Loucy (cell line): ENCODE measurements around the gene RCAN3.

ENCODE experiments used
- H2AFZ ChIP-seq: fragments of 200-600 bp; sonication (generic); 2 replicates; pipeline ENCODE4 v1.6.0; 2016; ENCODE audit warnings: antibody characterized with exemption, mild to moderate bottlenecking, low read length, moderate library complexity
- H3F3A ChIP-seq: fragments of 200-600 bp; 2 replicates; pipeline ENCODE4 v1.6.0; 2016; ENCODE audit warnings: antibody characterized with exemption, low read depth, mild to moderate bottlenecking
- H3K27me3 ChIP-seq: fragments of 200-600 bp; sonication (generic); 2 replicates; pipeline ENCODE4 v1.6.1; 2014; ENCODE audit warnings: low read length, mild to moderate bottlenecking; ENCODE audit not compliant: insufficient read depth, poor library complexity, severe bottlenecking
- H3K36me3 ChIP-seq: fragments of 200-600 bp; sonication (generic); 2 replicates; pipeline ENCODE4 v1.6.1; 2016; ENCODE audit warnings: low read length; ENCODE audit not compliant: insufficient read depth
- H3K4me1 ChIP-seq: fragments of 200-600 bp; sonication (generic); 2 replicates; pipeline ENCODE4 v1.5.1; 2014; ENCODE audit warnings: low read length, mild to moderate bottlenecking; ENCODE audit not compliant: insufficient read depth, poor library complexity, severe bottlenecking
- H3K4me2 ChIP-seq: fragments of 200-600 bp; sonication (generic); 2 replicates; pipeline ENCODE4 v1.6.0; 2014; ENCODE audit warnings: antibody characterized with exemption, low read length, low read depth, mild to moderate bottlenecking; ENCODE audit not compliant: poor library complexity, severe bottlenecking
- H3K4me3 ChIP-seq: fragments of 200-600 bp; sonication (generic); 2 replicates; pipeline ENCODE4 v1.5.1; 2014; ENCODE audit warnings: low read length, mild to moderate bottlenecking, mixed read lengths; ENCODE audit not compliant: poor library complexity, severe bottlenecking
- H3K79me2 ChIP-seq: fragments of 200-600 bp; sonication (generic); 2 replicates; pipeline ENCODE4 v1.6.1; 2014; ENCODE audit warnings: low read length; ENCODE audit not compliant: insufficient read depth
- H3K9ac ChIP-seq: fragments of 200-600 bp; sonication (generic); 2 replicates; pipeline ENCODE4 v1.6.0; 2014; ENCODE audit warnings: mild to moderate bottlenecking, low read depth, low read length, moderate library complexity; ENCODE audit not compliant: poor library complexity, severe bottlenecking
- H3K9me2 ChIP-seq: fragments of 200-600 bp; sonication (generic); replicated peaks from 2 replicates; pipeline ENCODE4 v1.6.1; 2016; ENCODE audit warnings: low read depth, low read length, mixed read lengths
- H3K9me3 ChIP-seq: fragments of 200-600 bp; sonication (generic); 2 replicates; pipeline ENCODE4 v1.6.1; 2014; ENCODE audit warnings: mild to moderate bottlenecking, antibody characterized with exemption, low read length, low read depth; ENCODE audit not compliant: insufficient read depth
- H4K20me1 ChIP-seq: fragments of 200-600 bp; sonication (generic); 2 replicates; pipeline ENCODE4 v1.6.0; 2014; ENCODE audit warnings: antibody characterized with exemption, low read length, mild to moderate bottlenecking; ENCODE audit not compliant: insufficient read depth, poor library complexity, severe bottlenecking
- CTCF ChIP-seq: fragments of 200-600 bp; sonication (generic); conservative IDR thresholded peaks from 2 replicates; pipeline ENCODE4 v1.5.1; 2014; ENCODE audit warnings: mild to moderate bottlenecking, antibody characterized with exemption, low read length
- EZH2phosphoT487 ChIP-seq: fragments of 200-600 bp; IDR thresholded peaks from 2 replicates; pipeline ENCODE4 v1.6.1; 2018; ENCODE audit warnings: antibody characterized with exemption, mild to moderate bottlenecking, moderate library complexity, borderline replicate concordance

The RCAN3 gene

GRCh38 chr1:24463776-24464735 lies 38.6 kb upstream of the RCAN3 start:
- no peaks in the 10 kb centered on the region for H3K27me3 ChIP-seq
- no peak for TF ChIP-seq EZH2phosphoT487
- TF ChIP-seq CTCF: no peak
- no peaks in the 10 kb centered on the region for H3F3A ChIP-seq
- no peaks in the 10 kb centered on the region for H4K20me1 ChIP-seq
- H3K4me3 ChIP-seq: no peak overlapping the region
- no peaks in the 10 kb centered on the region for H3K79me2 ChIP-seq
- no peak overlapping the region for H2AFZ ChIP-seq
- H3K4me2 ChIP-seq: no peak overlapping the region
- no peaks in the 10 kb centered on the region for H3K9me2 ChIP-seq
- H3K9me3 ChIP-seq: no peaks in the 10 kb centered on the region
- peaks cover 28% of the 10 kb centered on the region; the same call in 1 of the 2 replicates for H3K36me3 ChIP-seq
- no peaks in the 10 kb centered on the region for H3K4me1 ChIP-seq
- H3K9ac ChIP-seq: no peak overlapping the region

- Histone ChIP-seq H3F3A (no peaks in the 10 kb centered on the region), H3K4me3 (no peak overlapping the region), H2AFZ (no peak overlapping the region), H3K27me3 (no peaks in the 10 kb centered on the region), H3K4me1 (no peaks in the 10 kb centered on the region), H3K36me3 (peaks cover 19% of the 10 kb centered on the region; the same call in 1 of the 2 replicates), H3K9ac (no peak overlapping the region), H3K4me2 (no peak overlapping the region), H3K79me2 (no peaks in the 10 kb centered on the region), H3K9me3 (no peaks in the 10 kb centered on the region), H4K20me1 (no peaks in the 10 kb centered on the region), H3K9me2 (no peaks in the 10 kb centered on the region)
- TF ChIP-seq CTCF: no peak
- TF ChIP-seq EZH2phosphoT487: no peak
Measured at GRCh38 chr1:24465099-24465498, 37.5 kb upstream of the RCAN3 start.

GRCh38 chr1:24465638-24466037 lies 37.0 kb upstream of the RCAN3 start:
- TF ChIP-seq CTCF (no peak), EZH2phosphoT487 (no peak)
- Histone ChIP-seq H3K4me1 (no peaks in the 10 kb centered on the region), H3K9ac (no peak overlapping the region), H3K4me3 (no peak overlapping the region), H3K36me3 (peaks cover 14% of the 10 kb centered on the region; the same call in 1 of the 2 replicates), H3K4me2 (no peak overlapping the region), H4K20me1 (no peaks in the 10 kb centered on the region), H3K9me2 (no peaks in the 10 kb centered on the region), H2AFZ (no peak overlapping the region), H3F3A (no peaks in the 10 kb centered on the region), H3K27me3 (no peaks in the 10 kb centered on the region), H3K79me2 (no peaks in the 10 kb centered on the region), H3K9me3 (no peaks in the 10 kb centered on the region)
